ENCODE results near the gene DHPS.

DHPS gene

DNA sequence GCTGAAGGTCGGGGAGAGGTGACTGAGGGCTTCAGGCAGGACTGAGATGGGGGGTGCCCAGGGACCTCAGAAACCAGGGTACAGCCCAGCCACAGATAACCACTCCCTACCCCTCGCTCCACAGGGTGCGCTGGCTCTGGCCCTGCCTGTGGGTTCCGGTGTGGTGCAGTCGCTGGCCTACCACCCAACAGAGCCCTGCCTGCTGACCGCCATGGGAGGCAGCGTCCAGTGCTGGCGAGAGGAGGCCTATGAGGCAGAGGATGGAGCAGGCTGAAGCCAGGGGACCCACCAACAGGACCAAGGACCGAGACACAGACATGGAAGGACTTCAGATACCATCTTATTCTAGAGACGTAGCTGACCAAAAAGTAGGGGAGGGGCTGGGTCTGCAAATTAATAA lies 6.3 kb downstream of the DHPS start:
- no peak for FAIRE-seq
- no peak for DNase-seq (ENCODE audit: low spot score)

DNA sequence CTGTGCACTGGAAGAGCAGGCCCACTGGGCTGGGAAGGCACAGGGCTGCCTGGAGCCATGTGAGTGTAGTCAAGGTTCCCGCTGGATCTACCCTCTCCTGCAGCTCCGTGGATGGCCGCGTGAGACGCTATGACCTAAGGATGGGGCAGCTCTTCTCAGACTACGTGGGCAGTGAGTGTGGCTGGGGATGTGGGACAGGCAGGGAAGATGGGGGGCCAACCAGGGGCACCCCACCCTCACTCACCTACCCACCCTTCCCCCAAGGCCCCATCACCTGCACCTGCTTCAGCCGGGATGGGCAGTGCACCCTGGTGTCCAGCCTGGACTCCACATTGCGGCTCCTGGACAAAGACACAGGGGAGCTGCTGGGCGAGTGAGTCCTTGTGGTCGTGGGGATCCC lies 8.9 kb downstream of the DHPS start:
- no peak for FAIRE-seq

DNA sequence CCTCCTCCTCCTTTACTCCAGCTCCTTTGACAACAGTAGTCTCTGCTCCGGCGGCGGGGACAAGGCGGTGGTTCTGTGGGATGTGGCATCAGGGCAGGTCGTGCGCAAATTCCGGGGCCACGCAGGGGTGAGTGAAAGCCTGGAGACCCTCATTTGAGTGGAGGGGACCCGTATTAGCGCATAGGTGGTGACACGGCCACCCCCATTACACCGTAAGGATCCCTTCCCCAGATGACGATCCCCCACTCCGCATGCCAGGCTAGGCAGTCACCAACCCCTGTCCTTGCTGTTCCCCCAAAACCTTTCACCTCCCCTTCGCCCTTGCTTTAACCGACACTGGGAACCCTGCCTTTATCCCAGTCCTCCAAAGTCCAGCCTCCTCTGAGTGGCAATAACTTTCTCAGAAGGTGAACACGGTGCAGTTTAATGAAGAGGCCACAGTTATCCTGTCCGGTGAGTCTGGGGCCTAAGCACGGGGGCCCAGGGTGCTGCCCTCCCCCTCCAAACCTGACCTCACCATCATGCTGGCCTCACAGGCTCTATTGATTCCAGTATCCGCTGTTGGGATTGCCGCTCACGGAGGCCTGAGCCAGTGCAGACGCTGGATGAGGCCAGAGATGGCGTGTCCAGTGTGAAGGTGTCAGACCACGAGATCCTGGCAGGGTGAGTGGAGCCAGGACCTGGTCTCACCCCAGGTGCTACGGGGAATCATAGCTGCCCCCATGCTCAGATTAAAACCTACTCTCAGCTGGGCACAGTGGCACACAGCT lies 11.3 kb downstream of the DHPS start:
- FAIRE-seq = no peak

More for the DNA sequence above, 8.9 kb downstream of the DHPS start:
- DNase-seq (ENCODE audit: low spot score) = no peak

DNA sequence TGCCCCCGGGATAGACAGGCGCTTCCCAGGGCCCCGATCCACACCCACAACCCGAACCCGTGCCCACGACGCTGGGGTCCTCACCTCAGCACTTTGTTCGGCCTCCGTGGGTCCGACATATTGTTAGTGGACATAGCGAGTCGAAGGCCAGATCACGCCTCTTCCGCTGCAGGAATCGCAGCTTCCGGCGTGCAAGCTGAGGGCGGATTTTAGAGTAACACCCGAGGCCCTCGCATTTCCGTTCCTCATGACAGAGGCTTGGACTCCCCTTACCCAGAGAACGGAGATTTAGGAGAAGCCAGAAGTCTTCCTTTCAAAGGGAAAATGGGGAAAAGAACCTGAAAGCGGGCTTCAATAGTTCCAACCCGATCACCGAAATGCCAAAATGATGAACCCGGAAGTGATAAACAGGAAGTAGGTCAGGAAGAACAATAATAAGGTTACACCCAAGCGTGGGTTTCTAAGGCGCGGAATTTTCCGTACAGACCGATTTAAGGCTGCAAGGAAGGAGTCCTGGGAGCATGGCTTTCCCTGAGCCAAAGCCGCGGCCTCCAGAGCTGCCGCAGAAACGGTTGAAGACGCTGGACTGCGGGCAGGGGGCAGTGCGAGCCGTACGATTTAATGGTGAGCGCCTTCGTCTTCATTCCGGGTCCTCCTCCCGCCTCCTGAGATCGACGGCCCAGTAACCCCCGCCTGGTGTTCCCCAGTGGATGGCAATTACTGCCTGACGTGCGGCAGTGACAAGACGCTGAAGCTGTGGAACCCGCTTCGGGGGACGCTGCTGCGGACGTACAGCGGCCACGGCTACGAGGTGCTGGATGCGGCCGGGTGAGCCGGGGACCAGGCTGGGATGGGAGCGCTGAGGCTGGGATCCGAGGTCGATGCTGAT lies 12.2 kb downstream of the DHPS start:
- peak; percentile 68 for DNase-seq (ENCODE audit: low spot score)
- no peak for FAIRE-seq

More for the DNA sequence above, 11.3 kb downstream of the DHPS start:
- DNase-seq (ENCODE audit: low spot score) = no peak

DNA sequence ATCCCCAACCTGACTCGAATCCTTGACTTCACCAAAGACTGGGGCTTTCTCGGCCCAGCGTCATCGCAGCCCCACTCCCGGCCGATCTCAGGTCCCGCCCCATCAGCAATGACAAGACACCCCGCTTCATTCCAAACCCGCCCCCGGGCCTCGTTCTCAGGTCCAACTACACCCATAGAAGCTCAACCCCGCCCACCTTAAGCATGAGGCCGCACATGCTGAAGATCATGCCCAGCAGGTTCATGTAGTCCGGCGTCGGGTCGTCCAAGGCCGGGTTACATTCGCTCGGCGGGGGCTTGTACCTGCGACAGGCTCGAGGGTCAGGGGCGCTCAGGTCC lies 12.8 kb downstream of the DHPS start:
- FAIRE-seq (no peak), DNase-seq (ENCODE audit: low spot score) (no peak)

DNA sequence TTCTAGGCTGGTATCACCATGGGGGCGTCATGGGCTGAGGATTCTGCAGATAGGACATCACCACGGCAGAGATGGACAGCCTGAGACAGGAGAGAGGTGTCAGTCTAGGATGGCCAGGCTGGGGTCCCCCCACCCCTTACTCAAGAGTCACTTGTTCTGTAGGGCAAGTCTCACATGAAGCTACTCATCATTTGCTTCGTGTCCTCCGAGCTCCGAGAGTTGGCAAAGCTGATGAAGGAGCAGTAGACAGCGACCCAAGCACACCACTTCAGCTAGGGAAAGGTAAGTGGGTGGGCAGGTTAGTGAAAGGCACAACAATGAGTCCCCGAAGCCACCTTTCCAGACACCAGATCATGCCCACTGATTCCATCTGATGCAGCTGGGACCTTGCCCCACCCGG lies 13.3 kb downstream of the DHPS start:
- DNase-seq (ENCODE audit: low spot score) (no peak), FAIRE-seq (no peak)

DNA sequence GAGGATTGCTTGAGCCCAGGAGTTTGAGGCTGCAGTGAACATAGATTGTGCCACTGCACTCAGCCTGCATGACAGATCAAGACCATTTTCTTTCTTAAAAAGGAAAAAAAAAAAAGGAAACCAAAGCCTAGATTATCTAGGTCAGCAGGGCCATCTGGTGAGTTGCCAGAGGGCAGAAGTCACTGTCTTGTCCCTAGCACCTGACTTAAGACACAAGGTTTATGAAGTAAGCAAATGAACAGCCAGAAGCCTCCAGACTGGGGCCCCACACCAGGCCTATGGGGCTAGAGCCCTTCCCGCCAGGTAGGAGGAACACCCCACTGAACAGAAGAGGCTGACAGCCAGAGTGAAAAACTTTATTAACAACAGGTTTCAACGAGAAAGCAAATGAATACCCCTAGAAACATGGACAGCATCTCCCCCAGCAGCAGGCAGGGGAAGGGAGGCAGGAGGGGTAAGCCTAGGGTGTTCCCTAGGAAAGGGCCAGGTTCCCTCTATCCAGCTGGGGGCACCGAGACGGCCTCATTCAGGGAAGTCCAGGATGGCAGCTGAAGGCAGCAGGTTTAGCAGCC lies 13.9 kb downstream of the DHPS start:
- DNase-seq (ENCODE audit: low spot score) (no peak), FAIRE-seq (no peak)

DNA sequence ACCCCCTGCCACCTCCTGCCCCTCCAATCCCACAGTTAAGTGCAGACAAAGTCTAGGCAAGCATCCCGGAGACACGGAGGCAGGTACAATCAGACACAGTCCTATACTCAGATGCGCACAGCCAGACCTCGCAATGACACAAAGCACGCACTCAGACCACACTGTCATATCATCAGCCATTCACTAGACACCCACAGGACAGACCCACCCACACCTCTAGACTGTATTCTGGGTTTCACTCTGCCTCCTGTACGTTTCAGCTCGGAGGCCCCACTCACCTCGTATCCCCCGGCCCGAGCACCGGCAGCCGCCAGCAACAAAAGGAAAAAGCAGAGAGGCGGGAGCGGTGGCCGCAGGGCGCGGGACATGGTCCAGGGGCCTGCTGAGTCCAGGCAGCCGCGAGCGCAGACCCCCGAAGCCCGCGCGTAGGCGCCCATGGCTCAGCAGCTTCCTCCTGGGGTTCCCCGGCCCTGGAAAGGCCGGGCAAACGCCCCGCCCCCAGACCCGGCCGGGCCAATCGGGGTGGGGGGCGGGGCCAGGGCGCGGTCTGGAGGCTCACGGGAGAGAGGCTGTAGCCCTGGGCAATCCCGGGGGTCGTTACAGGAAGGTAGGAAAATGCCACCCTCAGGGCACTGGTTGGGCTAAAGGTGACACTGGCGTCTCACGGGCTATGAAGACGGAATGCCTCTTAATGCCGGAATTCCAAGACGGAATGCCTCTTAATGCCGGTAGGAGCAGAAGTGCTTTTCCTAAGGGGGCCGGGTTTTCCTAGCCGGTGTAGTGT lies 15.2 kb downstream of the DHPS start, which contains the start of the genes MAN2B1 and WDR83:
MAN2B1 (minus strand) TSS at position 478 of the 784 bp plus-strand sequence; CDS start at position 437, 41 bp downstream.
WDR83 (plus strand) TSS at position 543 of the 784 bp plus-strand sequence. CDS start 2,984 bp downstream, outside the sequence.
- FAIRE-seq (no peak), DNase-seq (ENCODE audit: low spot score) (peak; percentile 87)

DNA sequence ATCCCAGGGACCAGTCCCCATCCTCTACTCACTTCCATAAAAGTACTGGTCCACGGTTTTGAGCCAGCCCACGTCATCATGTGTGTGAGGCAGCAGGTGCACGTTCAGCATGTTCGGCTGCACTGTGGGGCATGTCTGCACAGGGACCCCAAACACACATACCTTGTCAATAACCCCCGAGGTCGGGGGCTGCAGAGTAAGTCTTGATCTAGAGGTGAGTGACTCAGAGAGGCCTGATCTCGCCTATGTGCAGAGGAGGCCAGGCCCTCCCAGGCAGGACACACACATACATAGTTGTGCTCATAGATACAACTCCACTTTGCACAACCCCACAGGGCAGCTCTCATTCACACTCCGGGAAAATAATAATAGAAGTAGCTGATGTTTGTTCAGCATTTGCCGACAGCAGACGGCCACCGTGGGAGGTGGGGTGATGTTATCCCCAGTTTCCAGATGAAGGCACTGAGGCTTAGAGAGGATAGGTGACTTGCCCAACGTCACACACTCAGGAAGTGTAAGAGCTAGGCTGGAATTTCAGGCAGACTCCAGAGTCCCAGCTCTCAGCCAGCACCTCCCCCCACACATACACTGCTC lies 15.9 kb downstream of the DHPS start:
- DNase-seq (ENCODE audit: low spot score) = no peak
- FAIRE-seq = no peak

DNA sequence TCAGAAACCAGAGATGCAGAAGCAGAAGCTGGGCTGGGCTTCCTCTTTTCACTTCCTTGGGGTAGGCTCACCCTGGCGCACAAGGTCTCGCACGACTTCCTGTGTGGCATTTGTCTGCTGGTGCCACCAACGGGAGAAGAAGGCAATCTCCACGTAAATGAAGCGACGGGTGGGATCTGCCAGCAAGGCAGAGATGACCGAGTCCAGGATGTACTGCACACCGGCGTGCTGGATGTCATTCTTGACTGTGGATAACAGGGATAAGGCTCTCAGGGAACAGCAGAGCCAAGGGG lies 16.5 kb downstream of the DHPS start:
- DNase-seq (ENCODE audit: low spot score) (no peak), FAIRE-seq (no peak)

DNA sequence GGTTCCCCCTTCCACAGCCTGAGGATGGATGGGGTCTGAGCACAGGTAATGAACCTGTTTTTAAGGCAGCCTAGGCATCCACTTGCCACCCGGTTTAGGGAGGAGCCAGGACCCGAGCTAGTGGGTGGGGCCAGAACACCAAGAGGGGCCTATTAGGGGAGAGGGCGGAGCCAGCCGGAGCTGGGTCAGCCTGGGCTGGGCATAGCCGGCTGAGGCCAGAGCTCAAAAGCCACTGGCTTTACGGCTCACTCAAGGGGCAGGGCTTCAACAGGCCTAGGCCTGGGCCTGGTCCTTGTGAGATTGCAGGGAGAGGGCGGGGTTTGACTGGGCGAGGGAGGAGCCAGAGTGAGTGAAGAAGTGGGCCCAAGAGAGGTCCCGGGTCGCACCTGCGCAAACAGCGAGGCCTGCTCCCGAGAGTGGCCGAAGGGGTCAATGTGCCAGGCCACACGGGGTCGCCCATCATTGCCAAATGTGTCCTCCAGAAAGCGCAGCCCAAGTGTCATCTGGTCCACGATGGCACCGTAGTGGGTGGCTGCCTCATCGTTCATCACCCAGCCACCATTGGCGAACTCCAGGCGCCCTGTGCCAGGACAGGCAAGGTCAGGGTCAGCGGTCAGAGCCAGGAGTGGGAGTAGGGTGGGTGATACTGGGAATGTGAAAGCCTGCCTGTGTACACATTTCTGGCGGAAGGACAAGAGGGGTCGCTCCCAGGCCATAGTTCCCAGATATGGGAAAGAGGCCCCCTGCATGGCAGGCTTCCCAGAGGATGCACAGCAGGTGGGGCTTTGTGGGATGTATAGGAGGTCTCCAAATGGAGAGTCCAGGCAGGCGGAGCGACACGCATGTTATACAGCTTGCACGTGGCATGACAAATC lies 17.0 kb downstream of the DHPS start:
- DNase-seq (ENCODE audit: low spot score) (no peak), FAIRE-seq (no peak)

DNA sequence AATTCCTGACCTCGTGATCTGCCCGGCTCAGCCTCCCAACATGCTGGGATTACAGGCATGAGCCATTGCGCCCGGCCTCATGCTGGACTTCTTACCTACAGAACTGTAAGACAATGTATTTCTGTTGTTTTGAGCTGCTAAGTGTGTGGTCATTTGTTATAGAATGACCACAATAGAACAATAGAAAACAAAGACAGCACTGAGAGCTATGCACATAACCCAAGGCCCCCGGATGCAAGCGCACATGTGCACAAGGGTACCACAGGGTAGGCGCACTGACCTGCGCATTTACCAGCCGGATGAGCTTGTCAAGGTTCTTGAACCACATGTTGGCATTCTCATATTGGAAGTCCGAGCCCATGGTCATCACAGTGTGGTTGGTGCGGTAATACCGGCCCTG lies 20.7 kb downstream of the DHPS start:
- DNase-seq (ENCODE audit: low spot score) (no peak), FAIRE-seq (no peak)

DNA sequence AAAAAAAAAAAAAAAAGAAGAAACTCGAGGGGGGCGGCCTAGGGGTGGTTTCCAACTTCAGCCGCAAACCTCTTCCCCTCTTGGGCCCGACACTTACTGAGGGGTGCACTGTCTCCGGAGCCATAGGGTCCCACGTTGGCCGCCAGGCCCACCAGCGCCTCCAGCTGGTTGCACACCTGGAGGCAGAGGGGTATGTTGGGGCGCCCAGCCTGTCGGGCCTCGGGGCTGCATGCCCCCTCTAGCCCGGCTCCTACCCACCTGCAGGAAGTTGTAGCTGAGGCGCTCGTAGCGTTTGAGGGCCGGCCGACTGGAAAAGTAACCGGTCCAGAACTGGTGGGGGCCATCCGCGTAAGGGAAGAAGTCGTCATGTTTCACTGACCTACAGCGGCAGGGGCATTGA lies 23.7 kb downstream of the DHPS start:
- DNase-seq (ENCODE audit: low spot score) = no peak
- no peak for FAIRE-seq

DNA sequence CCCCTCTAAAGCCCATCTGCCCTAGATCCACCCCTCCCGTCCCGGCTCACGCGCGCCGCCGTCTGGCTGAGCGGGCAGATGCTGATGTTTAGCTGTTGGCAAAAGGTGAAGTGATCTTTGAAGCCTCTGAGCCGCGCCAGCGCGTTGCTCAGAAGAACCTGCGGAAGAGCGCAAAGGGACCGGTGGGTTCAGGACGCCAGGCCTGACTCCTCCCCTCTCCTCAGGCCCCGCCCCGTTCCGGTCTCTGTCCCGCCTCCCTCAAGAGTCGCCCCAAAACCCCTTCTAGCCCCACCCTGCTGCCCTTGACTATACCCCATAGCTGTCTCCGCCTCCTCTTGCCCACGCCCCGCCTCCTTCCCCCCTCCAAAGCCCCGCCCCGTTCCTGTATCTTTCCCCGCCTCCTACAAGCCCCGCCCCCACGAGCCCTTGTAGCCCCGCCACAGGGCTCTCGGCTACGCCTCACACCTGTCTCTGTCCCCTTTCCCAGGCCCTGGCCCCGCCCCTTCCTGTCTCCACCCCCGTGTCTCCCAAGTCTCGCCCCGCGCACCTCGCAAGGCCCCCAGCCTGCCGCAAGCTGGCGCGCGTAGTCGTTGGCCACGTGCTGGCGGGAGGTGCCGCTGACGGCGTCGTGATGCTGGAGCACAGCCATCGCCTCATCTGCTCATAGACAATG lies 24.6 kb downstream of the DHPS start:
- no peak for FAIRE-seq

DNA sequence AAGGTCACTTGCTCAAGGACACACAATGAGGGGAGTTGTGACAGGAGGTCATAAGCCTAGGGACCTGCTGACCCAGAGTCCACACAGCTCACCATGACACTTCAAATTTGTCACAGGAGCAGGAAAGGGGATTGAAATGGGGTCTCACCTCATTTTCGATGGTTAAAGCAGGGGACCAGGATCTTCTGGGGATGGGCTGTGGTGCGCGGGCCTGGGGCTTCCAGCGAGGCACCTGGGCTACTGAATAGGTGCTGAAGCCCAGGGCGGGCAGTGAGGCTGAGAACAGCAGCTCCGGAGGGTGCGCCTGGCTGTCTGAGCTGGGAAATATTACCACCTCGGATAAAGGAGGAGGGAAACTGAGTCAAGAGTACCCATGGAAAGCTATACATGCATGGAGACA lies 26.1 kb downstream of the DHPS start:
- DNase-seq (ENCODE audit: low spot score) (no peak), FAIRE-seq (no peak)

More for the DNA sequence above, 24.6 kb downstream of the DHPS start:
- DNase-seq (ENCODE audit: low spot score) = no peak

DNA sequence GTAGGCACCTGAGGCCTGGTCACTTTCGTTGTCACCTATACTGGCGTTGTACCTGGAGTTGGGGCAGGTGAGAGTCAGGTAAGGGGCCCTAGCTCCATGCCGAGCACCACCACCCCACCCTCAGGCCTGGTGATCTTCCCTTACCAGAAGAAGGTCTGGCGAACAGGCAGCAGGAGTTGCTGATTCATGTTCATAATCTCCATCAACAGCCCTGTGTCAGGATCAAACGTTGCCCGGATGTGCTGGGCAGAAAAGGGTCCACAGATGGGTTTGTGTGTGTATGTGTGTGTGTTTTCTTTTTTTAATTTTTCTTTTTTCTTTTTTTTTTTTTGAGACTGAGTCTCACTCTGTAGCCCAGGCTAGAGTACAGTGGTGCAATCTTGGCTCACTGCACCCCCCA lies 29.5 kb downstream of the DHPS start:
- no peak for DNase-seq (ENCODE audit: low spot score)
- no peak for FAIRE-seq

DNA sequence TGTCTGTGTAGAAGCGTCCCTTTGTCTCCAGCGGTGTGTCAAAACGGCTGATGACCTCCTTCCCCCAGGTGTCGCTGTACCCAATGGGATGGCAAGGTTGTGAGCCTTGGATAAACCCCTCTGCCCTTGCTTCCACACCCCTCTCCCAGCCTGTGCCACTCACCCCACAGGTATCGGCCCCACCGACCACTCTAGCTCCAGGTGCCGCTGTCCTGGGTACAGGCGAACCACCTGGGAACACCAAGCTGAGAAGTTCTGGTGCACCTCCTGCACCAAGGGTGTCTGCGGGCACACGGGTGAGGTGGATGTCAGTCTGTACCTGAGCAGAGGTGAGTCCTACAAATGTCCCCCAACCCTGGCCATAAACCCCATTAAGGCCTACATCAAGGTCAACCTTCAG lies 31.7 kb downstream of the DHPS start:
- FAIRE-seq (no peak), DNase-seq (ENCODE audit: low spot score) (no peak)

DNA sequence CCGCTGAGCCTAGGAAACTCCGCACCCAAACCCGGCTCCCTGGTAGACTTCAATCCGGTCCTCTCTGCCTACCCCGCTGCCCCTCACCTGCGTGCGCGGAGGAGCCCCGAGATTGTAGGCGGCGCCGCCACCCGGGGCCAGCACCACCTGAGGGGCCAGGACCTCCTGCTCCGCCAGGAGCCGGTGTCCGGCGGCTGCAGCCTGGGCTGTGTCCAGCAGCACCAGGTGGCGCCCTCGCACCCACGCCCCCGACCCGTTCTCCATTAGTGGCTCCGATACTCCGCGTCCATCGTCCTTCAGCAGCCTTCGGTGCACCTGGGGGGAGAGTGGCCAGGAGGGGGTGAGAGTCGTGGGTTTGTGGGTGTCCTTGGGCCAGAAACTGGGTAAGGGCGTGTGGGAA lies 33.6 kb downstream of the DHPS start:
- DNase-seq (ENCODE audit: low spot score) (no peak), FAIRE-seq (no peak)

DNA sequence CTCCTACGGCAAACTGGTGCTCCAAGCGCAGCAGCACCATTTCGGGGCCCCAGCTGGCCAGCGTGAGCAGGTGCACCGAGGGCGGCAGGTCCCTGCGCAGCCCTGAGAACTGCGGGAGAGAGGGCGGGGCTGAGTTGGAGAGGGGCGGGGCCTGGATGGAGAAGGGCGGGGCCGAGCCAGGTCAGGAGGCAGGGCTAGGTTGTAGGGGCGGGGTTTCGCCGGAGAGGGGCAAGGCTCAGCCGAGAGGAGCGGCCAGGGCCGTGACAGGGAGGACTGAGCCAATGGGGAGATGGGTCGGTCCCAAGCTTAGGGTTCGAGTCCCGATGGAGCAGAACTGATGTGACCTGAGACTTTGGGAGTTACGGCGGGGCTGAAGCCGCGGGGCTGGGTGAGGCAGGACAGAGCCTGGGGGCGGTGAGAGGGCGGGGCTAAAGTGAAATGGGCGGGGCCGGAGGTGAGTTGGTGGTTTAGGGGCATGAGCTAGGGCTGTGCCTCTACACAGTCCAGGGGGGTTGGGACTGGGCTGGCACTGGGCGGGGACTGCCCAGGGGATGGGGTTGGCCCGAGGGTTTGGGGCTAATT lies 34.1 kb downstream of the DHPS start:
- no peak for FAIRE-seq
- no peak for DNase-seq (ENCODE audit: low spot score)

Measured in urothelium cell line (cell line).